ENCODE results near the gene DNM3. TPM values are rescaled to one million over a fixed set of nuclear protein-coding genes. Genes with fewer than 3 reads are reported as not detected.

DNM3 gene
- polyA plus RNA-seq, 1 of the 3 experiments (the other 2 are of a cell fraction), result 0.43 TPM

GRCh38 chr1:171901245-171901644 lies 59.9 kb downstream of the DNM3 start:
- ChIA-PET POLR2A (no interaction called here), CTCF (interaction anchor here (1.2 kb wide), 1 partner anchor 256 kb away, joined by 3 read pairs; no protein-coding TSS in a partner anchor)
- Histone ChIP-seq H3K27ac (ENCODE audit: low read depth in 2 of 2, low read length in 1 of 2) (no peak overlapping the region), H3K36me3 (replicated peaks in 1 of 2; ENCODE audit: control insufficient read depth in 1 of 2, insufficient read depth in 2 of 2, low read length in 1 of 2) (no peaks in the 10 kb centered on the region), H3K27me3 (ENCODE audit: insufficient read depth) (no peaks in the 10 kb centered on the region), H3K4me3 (ENCODE audit: low read depth in 2 of 2, low read length in 1 of 2) (no peak overlapping the region), H2AFZ (ENCODE audit: low read depth) (no peak overlapping the region), H3F3A (replicated peaks; ENCODE audit: insufficient read depth) (no peaks in the 10 kb centered on the region), H3K4me1 (ENCODE audit: control insufficient read depth in 1 of 2, insufficient read depth in 2 of 2, low read depth in 1 of 2, low read length in 1 of 2) (no peaks in the 10 kb centered on the region; a peak in 2 of 4 replicates), H3K9ac (no peak overlapping the region), H3K4me2 (no peak overlapping the region), H3K9me3 (no peaks in the 10 kb centered on the region), H3K9me2 (no peaks in the 10 kb centered on the region; the same call in 1 of the 2 replicates), H3K79me2 (ENCODE audit: insufficient read depth) (no peaks in the 10 kb centered on the region), H4K20me1 (ENCODE audit: insufficient read depth) (no peaks in the 10 kb centered on the region)
- TF ChIP-seq EZH2phosphoT487 (IDR thresholded peaks at IDR 0.05; ENCODE audit: borderline replicate concordance, low read depth) (no peak), NRF1 (IDR thresholded peaks at IDR 0.05; ENCODE audit: low read depth, low read length) (no peak), TAF1 (IDR thresholded peaks at IDR 0.05; ENCODE audit: borderline replicate concordance, low read depth, low read length) (no peak), RFX5 (IDR thresholded peaks at IDR 0.05; ENCODE audit: low read length) (no peak), FOXJ3 (CRISPR knock-in tag; IDR thresholded peaks at IDR 0.05) (no peak), RAD21 (IDR thresholded peaks at IDR 0.05; ENCODE audit: low read length) (no peak), FOXM1 (IDR thresholded peaks at IDR 0.05; ENCODE audit: low read depth) (no peak), YY1 (IDR thresholded peaks at IDR 0.05; ENCODE audit: low read depth) (no peak), FOSL2 (IDR thresholded peaks at IDR 0.05; ENCODE audit: borderline replicate concordance, low read depth) (no peak), TEAD4 (IDR thresholded peaks at IDR 0.05; ENCODE audit: borderline replicate concordance, insufficient read depth) (no peak)
- TF ChIP-seq, protein P1, sequence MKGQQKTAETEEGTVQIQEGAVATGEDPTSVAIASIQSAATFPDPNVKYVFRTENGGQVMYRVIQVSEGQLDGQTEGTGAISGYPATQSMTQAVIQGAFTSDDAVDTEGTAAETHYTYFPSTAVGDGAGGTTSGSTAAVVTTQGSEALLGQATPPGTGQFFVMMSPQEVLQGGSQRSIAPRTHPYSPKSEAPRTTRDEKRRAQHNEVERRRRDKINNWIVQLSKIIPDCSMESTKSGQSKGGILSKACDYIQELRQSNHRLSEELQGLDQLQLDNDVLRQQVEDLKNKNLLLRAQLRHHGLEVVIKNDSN (IDR thresholded peaks at IDR 0.05; ENCODE audit: borderline replicate concordance, low read depth), result no peak
- TF ChIP-seq, protein P2, sequence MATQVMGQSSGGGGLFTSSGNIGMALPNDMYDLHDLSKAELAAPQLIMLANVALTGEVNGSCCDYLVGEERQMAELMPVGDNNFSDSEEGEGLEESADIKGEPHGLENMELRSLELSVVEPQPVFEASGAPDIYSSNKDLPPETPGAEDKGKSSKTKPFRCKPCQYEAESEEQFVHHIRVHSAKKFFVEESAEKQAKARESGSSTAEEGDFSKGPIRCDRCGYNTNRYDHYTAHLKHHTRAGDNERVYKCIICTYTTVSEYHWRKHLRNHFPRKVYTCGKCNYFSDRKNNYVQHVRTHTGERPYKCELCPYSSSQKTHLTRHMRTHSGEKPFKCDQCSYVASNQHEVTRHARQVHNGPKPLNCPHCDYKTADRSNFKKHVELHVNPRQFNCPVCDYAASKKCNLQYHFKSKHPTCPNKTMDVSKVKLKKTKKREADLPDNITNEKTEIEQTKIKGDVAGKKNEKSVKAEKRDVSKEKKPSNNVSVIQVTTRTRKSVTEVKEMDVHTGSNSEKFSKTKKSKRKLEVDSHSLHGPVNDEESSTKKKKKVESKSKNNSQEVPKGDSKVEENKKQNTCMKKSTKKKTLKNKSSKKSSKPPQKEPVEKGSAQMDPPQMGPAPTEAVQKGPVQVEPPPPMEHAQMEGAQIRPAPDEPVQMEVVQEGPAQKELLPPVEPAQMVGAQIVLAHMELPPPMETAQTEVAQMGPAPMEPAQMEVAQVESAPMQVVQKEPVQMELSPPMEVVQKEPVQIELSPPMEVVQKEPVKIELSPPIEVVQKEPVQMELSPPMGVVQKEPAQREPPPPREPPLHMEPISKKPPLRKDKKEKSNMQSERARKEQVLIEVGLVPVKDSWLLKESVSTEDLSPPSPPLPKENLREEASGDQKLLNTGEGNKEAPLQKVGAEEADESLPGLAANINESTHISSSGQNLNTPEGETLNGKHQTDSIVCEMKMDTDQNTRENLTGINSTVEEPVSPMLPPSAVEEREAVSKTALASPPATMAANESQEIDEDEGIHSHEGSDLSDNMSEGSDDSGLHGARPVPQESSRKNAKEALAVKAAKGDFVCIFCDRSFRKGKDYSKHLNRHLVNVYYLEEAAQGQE (IDR thresholded peaks at IDR 0.05; ENCODE audit: low read depth, low read length), result no peak
- WGBS (ENCODE audit: low lambda C conversion rate), result 76% methylated on average over 7 of the region's 7 CpGs
- no peak for DNase-seq

DNA sequence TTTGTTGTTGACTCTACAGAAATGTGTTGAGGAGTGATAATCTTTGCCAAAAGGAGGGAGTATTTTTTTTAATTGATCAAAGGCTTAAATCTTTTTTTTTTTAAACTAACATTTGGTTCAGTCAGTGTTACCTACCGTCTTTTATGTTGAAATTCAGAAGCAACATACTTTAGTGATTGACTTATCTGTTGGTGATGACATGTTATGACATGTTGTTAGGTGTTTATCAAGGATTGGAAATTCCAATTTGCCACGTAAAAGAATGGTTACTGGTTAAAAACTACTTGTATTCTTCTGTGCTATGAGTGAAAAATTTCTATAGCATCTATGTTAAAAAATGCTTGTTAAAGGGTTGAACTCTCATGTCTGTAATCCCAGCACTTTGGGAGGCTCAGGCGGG lies 61.2 kb downstream of the DNM3 start:
- POLR2A ChIA-PET, result no interaction called here
- CTCF ChIA-PET, result no interaction called here
- Histone ChIP-seq H3K9me2 (no peaks in the 10 kb centered on the region; the same call in 1 of the 2 replicates), H3K9me3 (no peaks in the 10 kb centered on the region), H3K27ac (ENCODE audit: low read depth in 2 of 2, low read length in 1 of 2) (no peak overlapping the region), H3K79me2 (ENCODE audit: insufficient read depth) (no peaks in the 10 kb centered on the region), H3K4me3 (ENCODE audit: low read depth in 2 of 2, low read length in 1 of 2) (no peak overlapping the region), H4K20me1 (ENCODE audit: insufficient read depth) (no peaks in the 10 kb centered on the region), H3K4me1 (ENCODE audit: control insufficient read depth in 1 of 2, insufficient read depth in 2 of 2, low read depth in 1 of 2, low read length in 1 of 2) (no peaks in the 10 kb centered on the region; a peak in 2 of 4 replicates), H3K36me3 (replicated peaks in 1 of 2; ENCODE audit: control insufficient read depth in 1 of 2, insufficient read depth in 2 of 2, low read length in 1 of 2) (no peaks in the 10 kb centered on the region), H3K4me2 (no peak overlapping the region), H3K9ac (no peak overlapping the region), H3F3A (replicated peaks; ENCODE audit: insufficient read depth) (no peaks in the 10 kb centered on the region), H2AFZ (ENCODE audit: low read depth) (no peak overlapping the region), H3K27me3 (ENCODE audit: insufficient read depth) (no peaks in the 10 kb centered on the region)
- TF ChIP-seq CHD2 (IDR thresholded peaks at IDR 0.05; ENCODE audit: low read length, partially characterized antibody) (no peak), ELF1 (IDR thresholded peaks at IDR 0.05) (no peak), RCOR1 (IDR thresholded peaks at IDR 0.05; ENCODE audit: low read length) (no peak), SIN3A (IDR thresholded peaks at IDR 0.05; ENCODE audit: borderline replicate concordance, low read depth, low read length) (no peak), MAX (IDR thresholded peaks at IDR 0.05; ENCODE audit: low read depth) (no peak), YY1 (IDR thresholded peaks at IDR 0.05; ENCODE audit: low read depth) (no peak)
- TF ChIP-seq, protein P3, sequence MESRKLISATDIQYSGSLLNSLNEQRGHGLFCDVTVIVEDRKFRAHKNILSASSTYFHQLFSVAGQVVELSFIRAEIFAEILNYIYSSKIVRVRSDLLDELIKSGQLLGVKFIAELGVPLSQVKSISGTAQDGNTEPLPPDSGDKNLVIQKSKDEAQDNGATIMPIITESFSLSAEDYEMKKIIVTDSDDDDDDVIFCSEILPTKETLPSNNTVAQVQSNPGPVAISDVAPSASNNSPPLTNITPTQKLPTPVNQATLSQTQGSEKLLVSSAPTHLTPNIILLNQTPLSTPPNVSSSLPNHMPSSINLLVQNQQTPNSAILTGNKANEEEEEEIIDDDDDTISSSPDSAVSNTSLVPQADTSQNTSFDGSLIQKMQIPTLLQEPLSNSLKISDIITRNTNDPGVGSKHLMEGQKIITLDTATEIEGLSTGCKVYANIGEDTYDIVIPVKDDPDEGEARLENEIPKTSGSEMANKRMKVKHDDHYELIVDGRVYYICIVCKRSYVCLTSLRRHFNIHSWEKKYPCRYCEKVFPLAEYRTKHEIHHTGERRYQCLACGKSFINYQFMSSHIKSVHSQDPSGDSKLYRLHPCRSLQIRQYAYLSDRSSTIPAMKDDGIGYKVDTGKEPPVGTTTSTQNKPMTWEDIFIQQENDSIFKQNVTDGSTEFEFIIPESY (IDR thresholded peaks at IDR 0.05; ENCODE audit: borderline replicate concordance, low read depth), result no peak
- 73% methylated on average over 3 of the region's 3 CpGs for WGBS (ENCODE audit: low lambda C conversion rate)
- DNase-seq, result no peak
